ENCODE measurements around the gene PLPP1. TPM values are rescaled to one million over a fixed set of nuclear protein-coding genes. Genes with fewer than 3 reads are reported as not detected.

The PLPP1 gene
- total RNA-seq, 2 experiments from 2014 or later: 8.9 to 9.0 TPM

DNA sequence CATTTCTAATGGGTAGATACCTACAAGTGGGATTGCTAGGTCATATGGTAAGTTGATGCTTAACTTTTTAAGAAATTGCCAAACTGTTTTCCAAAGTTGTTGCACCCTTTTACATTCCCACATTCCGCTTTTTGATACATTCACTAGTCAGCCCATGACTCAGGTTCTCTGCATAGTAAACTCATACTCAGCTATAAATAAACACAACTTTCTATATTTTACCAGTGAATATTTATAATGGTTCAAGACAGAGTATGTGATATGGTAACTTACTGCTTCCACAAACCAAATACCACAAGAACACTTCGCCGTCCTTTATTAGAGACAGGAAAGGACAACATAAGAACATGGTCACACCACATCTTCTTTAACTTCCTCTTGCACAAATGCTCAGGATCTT is 54.0 kb downstream of the PLPP1 start:
- Mint-ChIP-seq H3K9me3 (no peaks in the 10 kb centered on the region), H3K27ac (no peak overlapping the region), H3K27me3 (no peaks in the 10 kb centered on the region), H3K4me1 (peaks cover 15% of the 10 kb centered on the region), H3K36me3 (ENCODE audit: low read depth) (no peaks in the 10 kb centered on the region), H3K4me3 (no peak overlapping the region)
- DNase-seq: no peak
- CTCF ChIA-PET: no interaction called here
- POLR2A ChIA-PET: no interaction called here

DNA sequence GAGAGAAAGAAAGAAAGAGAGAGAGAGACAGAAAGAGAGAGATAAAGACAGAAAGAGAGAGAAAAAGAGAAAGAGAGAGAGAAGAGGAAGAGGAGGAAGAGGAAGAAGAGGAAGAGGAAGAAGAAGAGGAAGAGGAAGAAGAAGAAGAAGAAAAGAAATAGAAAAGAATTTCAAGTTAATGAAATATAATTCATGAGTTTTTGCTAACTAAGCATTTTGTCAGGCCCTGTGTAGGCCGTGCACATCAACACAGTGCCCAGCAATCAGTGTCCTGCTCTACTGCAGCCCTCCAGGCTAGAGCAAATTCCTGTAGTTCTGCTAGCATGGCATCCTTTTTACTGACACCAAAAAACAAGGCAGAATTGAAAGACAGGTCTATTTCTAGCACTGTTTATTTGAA is 62.1 kb downstream of the PLPP1 start:
- ChIA-PET CTCF (interaction anchor here (0.6 kb wide), 1 partner anchor 635 kb away, joined by 3 read pairs; no protein-coding TSS in a partner anchor), POLR2A (no interaction called here)
- H3K27ac Mint-ChIP-seq: no peak overlapping the region
- no peak for DNase-seq
- no peak overlapping the region for H3K4me3 Mint-ChIP-seq
- no peaks in the 10 kb centered on the region for H3K4me1 Mint-ChIP-seq
- no peaks in the 10 kb centered on the region for H3K36me3 Mint-ChIP-seq (ENCODE audit: low read depth)
- H3K9me3 Mint-ChIP-seq: no peaks in the 10 kb centered on the region
- H3K27me3 Mint-ChIP-seq: no peaks in the 10 kb centered on the region

DNA sequence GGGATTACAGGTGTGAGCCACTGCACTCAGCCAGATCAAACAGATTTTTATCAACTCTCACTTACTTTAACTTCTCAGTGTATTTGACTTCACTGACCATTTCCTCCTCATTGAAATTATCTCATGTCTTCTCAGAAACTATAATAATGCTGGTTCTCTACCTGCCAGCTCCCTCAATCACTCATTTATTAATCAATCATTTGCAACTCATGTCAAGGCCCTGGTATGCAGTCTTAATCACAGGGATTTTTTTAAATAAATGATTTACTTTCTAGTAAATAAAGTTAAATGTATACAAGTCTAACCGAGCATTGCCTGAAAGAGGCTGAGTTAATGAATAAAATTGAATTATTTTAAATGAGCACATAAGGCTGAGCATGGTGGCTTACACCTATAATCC is 63.3 kb downstream of the PLPP1 start:
- Mint-ChIP-seq H3K4me3 (no peak overlapping the region), H3K36me3 (ENCODE audit: low read depth) (no peaks in the 10 kb centered on the region), H3K9me3 (no peaks in the 10 kb centered on the region), H3K27ac (no peak overlapping the region), H3K27me3 (no peaks in the 10 kb centered on the region), H3K4me1 (no peaks in the 10 kb centered on the region)
- DNase-seq: no peak
- POLR2A ChIA-PET: no interaction called here
- CTCF ChIA-PET: no interaction called here

DNA sequence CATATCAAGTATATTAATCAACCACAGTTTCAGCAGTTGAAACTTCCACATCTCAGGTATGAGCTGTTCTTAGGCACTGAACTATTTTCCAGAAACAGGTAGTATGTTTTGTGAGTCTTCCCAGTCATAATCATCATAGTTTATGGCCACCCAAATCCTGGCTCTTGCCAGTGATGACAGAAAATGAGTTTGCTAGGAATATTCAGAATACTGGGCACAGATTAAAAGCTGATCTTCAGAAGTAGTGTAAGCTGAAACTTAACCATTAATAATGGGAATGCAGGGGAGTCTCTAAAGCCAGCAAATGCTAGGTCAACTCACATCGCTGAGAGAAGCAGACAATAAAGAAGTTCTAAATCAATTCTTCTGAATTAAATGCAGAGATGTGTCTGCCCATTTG is 64.5 kb downstream of the PLPP1 start:
- Mint-ChIP-seq H3K27me3 (no peaks in the 10 kb centered on the region), H3K9me3 (no peaks in the 10 kb centered on the region), H3K4me3 (no peak overlapping the region), H3K4me1 (no peaks in the 10 kb centered on the region), H3K36me3 (ENCODE audit: low read depth) (no peaks in the 10 kb centered on the region), H3K27ac (no peak overlapping the region)
- DNase-seq: no peak
- CTCF ChIA-PET: interaction anchor here (0.7 kb wide), 1 partner anchor 64 kb away, joined by 3 read pairs; no protein-coding TSS in a partner anchor
- POLR2A ChIA-PET: no interaction called here

DNA sequence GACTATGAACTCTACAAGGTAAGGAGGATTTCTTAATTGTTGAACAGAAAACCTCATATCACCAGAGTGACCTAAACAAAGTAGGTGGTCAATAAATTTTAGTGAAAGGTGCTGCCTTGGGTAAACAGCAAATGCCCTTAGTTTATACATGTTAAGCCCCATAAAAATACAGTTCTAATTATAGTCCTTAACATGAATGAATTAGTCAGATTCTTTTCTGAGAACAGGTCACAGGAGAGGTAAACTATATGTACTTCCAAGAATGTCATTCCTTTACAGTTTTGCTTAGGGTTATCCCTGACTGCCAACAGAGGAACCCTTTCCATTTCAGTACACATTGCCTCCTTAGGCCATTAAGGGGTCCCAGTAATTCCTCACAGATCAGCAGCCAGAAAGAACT is 64.9 kb downstream of the PLPP1 start:
- H3K4me1 Mint-ChIP-seq: no peaks in the 10 kb centered on the region
- CTCF ChIA-PET: no interaction called here
- DNase-seq: no peak
- H3K9me3 Mint-ChIP-seq: no peaks in the 10 kb centered on the region
- no peak overlapping the region for H3K27ac Mint-ChIP-seq
- no peaks in the 10 kb centered on the region for H3K27me3 Mint-ChIP-seq
- H3K36me3 Mint-ChIP-seq (ENCODE audit: low read depth): no peaks in the 10 kb centered on the region
- no peak overlapping the region for H3K4me3 Mint-ChIP-seq
- POLR2A ChIA-PET: no interaction called here

DNA sequence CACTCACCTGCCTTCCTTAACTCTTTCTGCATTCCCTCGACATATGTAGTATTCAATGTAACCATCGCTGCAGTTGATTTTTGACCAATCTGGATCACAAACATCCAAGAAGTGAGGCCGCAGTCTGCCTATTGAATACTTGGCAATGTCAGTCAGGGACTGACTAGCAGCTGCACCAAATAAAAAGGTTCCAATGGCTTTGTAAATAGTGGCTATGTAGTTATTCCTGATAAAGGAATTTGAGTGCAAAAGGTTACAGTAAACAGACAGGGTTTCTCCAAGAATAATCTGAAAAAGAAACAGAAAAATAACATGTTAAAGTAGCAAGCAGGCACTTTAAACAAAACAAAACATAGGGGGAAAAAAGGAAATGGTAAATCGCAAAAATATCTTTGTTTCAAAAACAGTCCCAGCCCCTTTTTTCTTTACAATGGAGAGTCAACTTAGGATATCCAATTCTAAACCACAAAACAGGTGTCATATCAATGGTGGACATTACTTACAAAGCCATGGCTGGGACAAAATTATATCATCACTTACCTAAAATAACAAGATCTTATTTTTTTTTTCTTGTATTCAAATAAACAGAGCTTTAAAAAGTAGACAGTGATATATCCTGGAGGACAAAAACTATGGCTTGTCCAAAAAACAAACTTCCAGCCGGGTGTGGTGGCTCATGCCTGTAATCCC is 66.8 kb downstream of the PLPP1 start:
- Mint-ChIP-seq H3K27ac (no peak overlapping the region), H3K36me3 (ENCODE audit: low read depth) (no peaks in the 10 kb centered on the region), H3K27me3 (no peaks in the 10 kb centered on the region), H3K9me3 (no peaks in the 10 kb centered on the region), H3K4me3 (no peak overlapping the region), H3K4me1 (no peaks in the 10 kb centered on the region)
- ChIA-PET CTCF (no interaction called here), POLR2A (interaction anchor here (0.6 kb wide), 1 partner anchor 741 kb away, joined by 3 read pairs; no protein-coding TSS in a partner anchor)
- DNase-seq: no peak

DNA sequence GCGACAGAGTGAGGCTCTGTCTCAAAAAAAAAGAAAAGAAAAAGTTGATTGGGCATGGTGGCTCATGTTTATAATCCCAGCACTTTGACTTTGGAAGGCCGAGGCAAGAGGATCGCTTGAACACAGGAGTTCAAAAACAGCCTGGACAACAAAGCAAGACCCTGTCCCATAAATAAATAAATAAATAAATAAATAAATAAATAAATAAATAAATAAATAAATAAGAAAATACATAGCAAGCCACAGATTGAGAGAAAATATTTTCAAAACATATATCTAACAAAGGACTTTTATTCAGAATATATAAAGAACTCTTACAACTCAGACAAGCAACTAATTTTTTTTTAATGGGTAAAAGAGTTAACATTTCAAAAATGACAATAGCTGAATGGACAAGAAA is 71.2 kb downstream of the PLPP1 start:
- no peaks in the 10 kb centered on the region for H3K4me1 Mint-ChIP-seq

DNA sequence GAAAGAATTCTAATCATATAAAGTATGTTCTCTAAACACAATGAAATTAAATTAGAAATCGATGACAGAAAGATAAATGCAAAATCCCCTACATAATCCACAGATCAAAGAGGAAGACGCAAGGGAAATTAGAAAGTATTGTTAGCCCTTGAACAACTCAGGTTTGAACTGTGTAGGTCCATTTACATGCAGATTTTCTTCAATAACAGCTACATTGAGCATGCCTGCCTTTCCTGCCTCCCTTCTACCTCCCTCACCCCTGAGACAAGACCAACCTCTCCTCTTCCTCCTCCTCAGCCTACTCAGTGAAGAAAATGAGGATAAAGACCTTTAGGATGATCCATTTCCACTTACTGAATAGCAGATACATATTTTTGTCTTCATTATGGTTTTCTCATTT is 75.2 kb downstream of the PLPP1 start:
- ChIA-PET POLR2A (no interaction called here), CTCF (no interaction called here)
- no peak overlapping the region for H3K27ac Mint-ChIP-seq
- peaks cover 2% of the 10 kb centered on the region for H3K4me1 Mint-ChIP-seq
- H3K27me3 Mint-ChIP-seq: no peaks in the 10 kb centered on the region
- no peaks in the 10 kb centered on the region for H3K9me3 Mint-ChIP-seq
- H3K4me3 Mint-ChIP-seq: no peak overlapping the region
- no peaks in the 10 kb centered on the region for H3K36me3 Mint-ChIP-seq (ENCODE audit: low read depth)
- DNase-seq: no peak

More for the DNA sequence above, 71.2 kb downstream of the PLPP1 start:
- Mint-ChIP-seq H3K4me3 (no peak overlapping the region), H3K36me3 (ENCODE audit: low read depth) (no peaks in the 10 kb centered on the region), H3K9me3 (no peaks in the 10 kb centered on the region), H3K27ac (no peak overlapping the region), H3K27me3 (no peaks in the 10 kb centered on the region)
- ChIA-PET CTCF (no interaction called here), POLR2A (no interaction called here)
- no peak for DNase-seq

DNA sequence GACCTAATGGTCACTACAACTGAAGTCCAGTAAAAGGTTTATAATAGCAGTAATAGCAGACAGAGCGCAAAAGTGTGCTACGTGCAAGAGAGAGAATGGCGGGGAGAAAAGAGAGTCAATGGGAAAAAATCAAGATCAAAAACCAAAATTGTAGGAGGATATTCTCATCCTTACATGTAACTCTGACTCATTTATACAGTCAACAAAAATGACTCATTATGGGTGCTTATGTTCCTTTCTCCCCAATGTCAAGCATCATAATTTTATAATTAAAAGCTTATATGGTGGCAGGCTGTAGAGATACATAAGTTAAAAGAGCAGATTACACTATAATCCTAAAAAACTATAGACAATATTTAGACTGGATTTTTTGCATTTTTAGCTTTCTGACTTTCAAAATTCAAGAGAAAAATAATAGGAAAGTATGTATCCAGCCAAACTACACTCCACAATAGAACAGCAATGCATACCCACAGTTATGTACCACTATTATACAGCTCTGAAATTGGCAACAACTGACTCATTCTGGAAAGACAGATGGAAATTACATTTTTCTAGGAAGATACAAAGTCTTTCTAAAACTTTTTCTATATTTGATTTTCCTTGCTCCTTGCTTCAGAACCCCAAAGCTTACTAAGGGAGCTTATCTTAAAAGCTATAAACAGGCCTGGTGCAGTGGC is 78.4 kb downstream of the PLPP1 start:
- no peak overlapping the region for H3K4me3 Mint-ChIP-seq
- ChIA-PET POLR2A (no interaction called here), CTCF (interaction anchor here (0.6 to 1.0 kb wide), 2 partner anchors 13 to 14 kb away, joined by 4 read pairs; no protein-coding TSS in a partner anchor)
- no peak overlapping the region for H3K27ac Mint-ChIP-seq
- no peaks in the 10 kb centered on the region for H3K9me3 Mint-ChIP-seq
- DNase-seq: no peak
- H3K27me3 Mint-ChIP-seq: no peaks in the 10 kb centered on the region
- H3K36me3 Mint-ChIP-seq (ENCODE audit: low read depth): no peaks in the 10 kb centered on the region
- peaks cover 2% of the 10 kb centered on the region for H3K4me1 Mint-ChIP-seq

DNA sequence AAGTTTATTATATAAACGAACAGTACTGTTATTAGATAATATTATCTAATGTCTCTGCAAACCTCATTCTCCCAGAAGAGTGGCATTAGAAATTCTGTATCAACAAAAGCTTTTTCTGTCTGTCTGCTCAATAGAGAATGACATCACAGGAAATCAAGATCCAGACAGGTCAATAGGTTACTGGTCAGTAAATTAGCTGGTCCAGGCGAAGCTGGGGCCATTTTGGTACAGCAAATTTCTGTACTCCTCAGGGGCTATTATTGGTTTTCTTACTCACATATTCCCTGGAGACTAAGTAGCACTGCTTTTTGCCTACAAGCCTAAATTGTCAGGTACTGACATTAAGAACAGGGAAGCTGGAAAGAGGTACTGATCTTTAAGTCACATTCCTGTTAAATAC is 80.5 kb downstream of the PLPP1 start:
- no peak overlapping the region for H3K27ac Mint-ChIP-seq
- POLR2A ChIA-PET: interaction anchor here (0.6 kb wide), 1 partner anchor 319 kb away, joined by 3 read pairs; no protein-coding TSS in a partner anchor
- CTCF ChIA-PET: no interaction called here
- H3K4me3 Mint-ChIP-seq: no peak overlapping the region
- no peaks in the 10 kb centered on the region for H3K27me3 Mint-ChIP-seq
- no peak for DNase-seq
- H3K36me3 Mint-ChIP-seq (ENCODE audit: low read depth): no peaks in the 10 kb centered on the region
- peaks cover 2% of the 10 kb centered on the region for H3K4me1 Mint-ChIP-seq
- no peaks in the 10 kb centered on the region for H3K9me3 Mint-ChIP-seq

DNA sequence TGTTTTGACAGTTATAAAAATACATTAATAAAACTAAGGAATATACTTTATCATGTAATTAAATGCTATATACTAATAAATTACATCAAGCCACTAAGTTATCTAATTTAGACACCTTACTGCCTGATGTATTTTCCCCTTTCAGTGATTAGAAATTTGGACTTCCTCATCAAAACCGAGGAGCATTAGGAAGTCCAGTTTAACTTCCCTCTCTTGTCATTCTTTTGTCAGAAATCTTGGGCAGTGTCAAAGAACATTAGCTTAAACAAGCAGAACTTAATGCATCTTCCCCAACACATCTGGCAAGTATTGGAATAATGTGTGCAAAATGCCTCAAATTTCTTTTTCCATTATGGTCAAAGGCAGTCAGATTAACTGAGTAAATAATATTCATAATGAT is 81.6 kb downstream of the PLPP1 start:
- CTCF ChIA-PET: no interaction called here
- H3K4me3 Mint-ChIP-seq: no peak overlapping the region
- peaks cover 2% of the 10 kb centered on the region for H3K4me1 Mint-ChIP-seq
- no peak overlapping the region for H3K27ac Mint-ChIP-seq
- H3K9me3 Mint-ChIP-seq: no peaks in the 10 kb centered on the region
- POLR2A ChIA-PET: no interaction called here
- no peak for DNase-seq
- H3K27me3 Mint-ChIP-seq: no peaks in the 10 kb centered on the region
- no peaks in the 10 kb centered on the region for H3K36me3 Mint-ChIP-seq (ENCODE audit: low read depth)

DNA sequence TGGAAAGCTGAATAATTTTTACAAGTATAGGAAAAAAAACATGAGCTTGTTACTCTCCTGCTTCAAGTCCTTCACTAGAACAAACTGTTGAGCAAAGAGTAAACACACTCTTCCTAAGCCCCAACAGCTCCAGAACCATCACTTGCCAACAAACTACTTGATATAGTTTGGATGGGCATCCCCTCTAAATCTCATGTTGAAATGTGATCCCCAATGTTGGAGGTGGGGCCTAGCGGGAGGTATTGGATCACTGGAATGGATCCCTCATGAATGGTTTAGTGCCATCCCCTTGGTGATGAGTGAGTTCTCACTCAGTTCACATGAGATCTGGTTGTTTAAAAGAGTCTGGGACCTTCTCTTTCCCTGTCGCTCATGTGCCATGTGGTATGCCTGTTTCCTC is 82.8 kb downstream of the PLPP1 start:
- Mint-ChIP-seq H3K27me3 (no peaks in the 10 kb centered on the region), H3K36me3 (ENCODE audit: low read depth) (no peaks in the 10 kb centered on the region), H3K9me3 (no peaks in the 10 kb centered on the region), H3K4me1 (peaks cover 2% of the 10 kb centered on the region), H3K27ac (no peak overlapping the region), H3K4me3 (no peak overlapping the region)
- no peak for DNase-seq
- ChIA-PET POLR2A (no interaction called here), CTCF (no interaction called here)

DNA sequence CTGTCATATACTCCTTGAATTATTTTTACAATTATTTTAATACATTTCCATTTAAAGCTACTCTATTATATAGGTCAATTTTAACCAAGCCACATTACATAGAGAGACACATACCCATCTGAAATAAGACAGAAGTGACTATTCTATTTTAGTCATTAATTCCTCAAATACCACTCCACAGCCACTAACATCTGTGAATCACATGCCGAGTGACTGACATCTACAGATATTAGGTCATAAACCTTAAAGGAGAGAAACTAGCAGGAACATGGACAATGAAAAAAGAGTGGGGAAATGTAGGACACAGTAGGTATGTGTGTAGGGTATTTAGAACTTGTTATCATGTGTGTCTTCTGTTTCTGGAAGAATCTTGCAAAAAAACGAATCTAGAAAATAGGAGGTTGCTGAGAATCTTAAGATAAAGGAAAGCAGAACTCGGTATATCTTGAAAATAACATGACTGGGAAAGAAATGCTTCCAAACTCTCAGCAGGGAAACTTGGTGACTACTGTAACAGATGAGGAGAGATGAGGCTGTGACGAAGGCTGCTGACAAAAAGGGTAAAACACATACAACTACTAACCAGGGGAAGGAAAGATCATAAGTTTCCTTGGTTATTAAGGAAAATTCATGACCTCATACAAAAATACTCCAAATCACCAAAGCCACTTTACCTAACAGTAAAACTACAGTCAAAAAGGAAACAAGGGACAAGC is 84.6 kb downstream of the PLPP1 start:
- Mint-ChIP-seq H3K27me3 (no peaks in the 10 kb centered on the region), H3K9me3 (no peaks in the 10 kb centered on the region), H3K36me3 (ENCODE audit: low read depth) (no peaks in the 10 kb centered on the region), H3K27ac (no peak overlapping the region), H3K4me1 (no peaks in the 10 kb centered on the region), H3K4me3 (no peak overlapping the region)
- DNase-seq: no peak
- ChIA-PET POLR2A (no interaction called here), CTCF (no interaction called here)
